K562 (cell line): ENCODE measurements around the gene MAN2B1. TPM values are rescaled to one million over a fixed set of nuclear protein-coding genes. Genes with fewer than 3 reads are reported as not detected.
A peak's percentile ranks its signal among the peaks of the same experiment; 100 is the strongest.

Experiments used
- ATAC-seq: fragments of 200-7000 bp; cut with Tn5 transposase; 3 replicates; pipeline ENCODE4 v1.9.1; 2020; ENCODE audit warnings: moderate library complexity
- BruUV-seq: library from RNA; stranded (reverse); fragments of 400-500 nt; replicated peaks from 2 replicates; lab custom pipeline; 2021; lab: Mats Ljungman, UMichigan
- CTCF ChIA-PET: fragments of 300-600 bp; formaldehyde crosslinking; extraction: SDS; loops from one replicate; lab custom pipeline; 2021; ENCODE audit warnings: low intra/inter-chr PET ratio; lab: Yijun Ruan, JAX
- POLR2A ChIA-PET: fragments of 300-600, 350-650 bp; sonication (Branson Sonifier 250); formaldehyde crosslinking; extraction: SDS; loops from one replicate; lab custom pipeline; 2021; ENCODE audit warnings: antibody characterized with exemption, inconsistent platforms; lab: Yijun Ruan, JAX
- DNase-seq, 4 experiments: peaks; one replicate each; pipeline versions ENCODE4 v3.0.0 to v3.0.0-alpha.2; 2011 to 2018; ENCODE audit warnings: low spot score in 3 of 4, mixed read lengths in 3 of 4; ENCODE audit errors: extremely low read depth in 1 of 4
- FAIRE-seq: peaks from 2 replicates; lab custom pipeline; 2011; peaks lifted over from hg19 to GRCh38; lab: Jason Lieb, UNC
- H2AFZ ChIP-seq: 2 replicates; pipeline ENCODE4 v1.6.0; 2011; ENCODE audit warnings: low read depth, low read length, control low read depth, inconsistent platforms
- H3K27ac ChIP-seq: fragments of 200-600 bp; 3 replicates; pipeline ENCODE4 v1.8.0; 2011; ENCODE audit warnings: low read depth, mild to moderate bottlenecking, control low read depth, inconsistent platforms, low read length, moderate library complexity, mixed read lengths; ENCODE audit errors: extremely low read depth
- H3K27me3 ChIP-seq, 2 experiments: fragments of 300-600 bp in 1 of 2; 2 replicates in 1 of 2; 3 replicates in 1 of 2; pipeline versions ENCODE4 v1.6.0 to v1.8.0; 2011; ENCODE audit warnings: inconsistent platforms in 2 of 2, low read length in 2 of 2, mild to moderate bottlenecking in 1 of 2, mixed read lengths in 1 of 2, moderate library complexity in 1 of 2; ENCODE audit not compliant: control insufficient read depth in 2 of 2, insufficient read depth in 2 of 2
- H3K36me3 ChIP-seq: fragments of 300-600 bp; 3 replicates; pipeline ENCODE4 v1.8.0; 2011; ENCODE audit warnings: mild to moderate bottlenecking, low read length, inconsistent platforms; ENCODE audit not compliant: control insufficient read depth, insufficient read depth
- H3K4me1 ChIP-seq, 2 experiments: fragments of 200-600 bp in 1 of 2; replicated peaks in 1 of 2; 2 replicates in 1 of 2; 3 replicates in 1 of 2; pipeline versions ENCODE4 v1.5.1 to v1.8.0; 2011; ENCODE audit warnings: inconsistent platforms in 2 of 2, low read length in 2 of 2, mild to moderate bottlenecking in 1 of 2, mixed read lengths in 1 of 2, moderate library complexity in 1 of 2; ENCODE audit not compliant: control insufficient read depth in 2 of 2, insufficient read depth in 2 of 2
- H3K4me2 ChIP-seq: 2 replicates; pipeline ENCODE4 v1.6.1; 2011; ENCODE audit warnings: low read length, control low read depth, inconsistent platforms, mixed read lengths; ENCODE audit not compliant: insufficient read depth
- H3K4me3 ChIP-seq: fragments of 200-600 bp; sonication (generic), shearing (Covaris generic); 2 replicates; pipeline ENCODE4 v1.5.1; 2016; ENCODE audit warnings: control low read depth, inconsistent platforms
- H3K79me2 ChIP-seq: fragments of 200-600 bp; 3 replicates; pipeline ENCODE4 v1.8.0; 2011; ENCODE audit warnings: low read length, inconsistent platforms; ENCODE audit not compliant: control insufficient read depth, insufficient read depth
- H3K9ac ChIP-seq, 2 experiments: 2 replicates each; pipeline versions ENCODE4 v1.6.0 to v1.6.1; 2011; ENCODE audit warnings: low read depth in 2 of 2, low read length in 2 of 2, control low read depth in 1 of 2, inconsistent platforms in 1 of 2, mild to moderate bottlenecking in 1 of 2, mixed read lengths in 1 of 2; ENCODE audit not compliant: insufficient read depth in 1 of 2
- H3K9me1 ChIP-seq: one replicate; pipeline ENCODE4 v1.6.0; 2011; ENCODE audit warnings: inconsistent platforms, mild to moderate bottlenecking, low read length, moderate library complexity; ENCODE audit not compliant: control insufficient read depth, insufficient read depth
- H3K9me3 ChIP-seq: replicated peaks from 2 replicates; pipeline ENCODE4 v1.5.1; 2011; ENCODE audit warnings: low read depth, low read length, inconsistent platforms; ENCODE audit not compliant: control insufficient read depth, insufficient read depth
- H4K20me1 ChIP-seq: replicated peaks from 2 replicates; pipeline ENCODE4 v1.6.1; 2011; ENCODE audit warnings: low read length, inconsistent platforms, mixed read lengths; ENCODE audit not compliant: control insufficient read depth, insufficient read depth
- GATAD2B ChIP-seq: fragments of 450-650 bp; IDR thresholded peaks from 2 replicates; pipeline ENCODE4 v1.6.1; 2017; ENCODE audit warnings: mild to moderate bottlenecking, borderline replicate concordance
- IFI16 ChIP-seq: fragments of 250-450 bp; sonication (Bioruptor Pico); IDR thresholded peaks from 2 replicates; pipeline ENCODE4 v2.1.2; 2022; ENCODE audit warnings: mild to moderate bottlenecking, inconsistent platforms
- WGBS: fragments of 100-300 bp; shearing (Covaris generic); methylation state at CpG from one replicate; pipeline ENCODE4 v1.1.6; 2016; ENCODE audit warnings: low coverage, mixed read lengths; ENCODE audit not compliant: insufficient coverage; ENCODE audit errors: missing lambda C conversion rate; 5-methylcytosine and 5-hydroxymethylcytosine counted together
- in situ Hi-C: fragments of 300-500 bp; cut with MboI; formaldehyde crosslinking; loops from 4 replicates; pipeline ENCODE4 v1.15.0; 2018; ENCODE audit warnings: inconsistent platforms, mixed read lengths
- intact Hi-C: fragments of 100-400 bp; cut with micrococcal nuclease; formaldehyde crosslinking; loops from 2 replicates; pipeline ENCODE4 v1.14.2; 2022
- polyA plus RNA-seq, 8 experiments: library from polyadenylated mRNA; depleted of rRNA in 4 of 8; stranded (reverse) in 5 of 8; unstranded in 3 of 8; fragments of >200 nt; fragmentation: Nextera tagmentation in 2 of 8; fragmentation: Illumina TruSeq in 1 of 8; extraction: Ambion mirVana in 2 of 8; extraction: Trizol in 1 of 8; gene quantifications; 2 replicates each; pipeline versions ENCODE4 v1.2.1 to v1.2.3, GENCODE V29; 2011 to 2014; ENCODE audit warnings: inconsistent platforms in 1 of 8, missing spikeins in 1 of 8
- total RNA-seq, 7 experiments: library from RNA; depleted of rRNA in 6 of 7; stranded (reverse); fragments of >200 nt in 6 of 7; fragmentation: Illumina TruSeq in 2 of 7; extraction: Trizol in 2 of 7; gene quantifications; 2 replicates each; pipeline versions ENCODE4 v1.2.1 to v1.2.3, GENCODE V29; 2011 to 2021; ENCODE audit warnings: low replicate concordance in 1 of 7
- TF ChIP-seq, protein P1 (sequence below), 2 experiments: fragments of 450-650 bp; formaldehyde crosslinking in 1 of 2; IDR thresholded peaks; 2 replicates each; pipeline versions ENCODE4 v1.4.0 to v1.6.1; 2014 to 2020; ENCODE audit warnings: mild to moderate bottlenecking in 2 of 2, borderline replicate concordance in 1 of 2, low read depth in 1 of 2

The MAN2B1 gene
- total and polyA plus RNA-seq, 9 of the 15 experiments (the other 6 are each of a cell fraction or from before 2014, with no cell fraction given) = 0.59 to 33.8 (median 11.4) TPM

DNA sequence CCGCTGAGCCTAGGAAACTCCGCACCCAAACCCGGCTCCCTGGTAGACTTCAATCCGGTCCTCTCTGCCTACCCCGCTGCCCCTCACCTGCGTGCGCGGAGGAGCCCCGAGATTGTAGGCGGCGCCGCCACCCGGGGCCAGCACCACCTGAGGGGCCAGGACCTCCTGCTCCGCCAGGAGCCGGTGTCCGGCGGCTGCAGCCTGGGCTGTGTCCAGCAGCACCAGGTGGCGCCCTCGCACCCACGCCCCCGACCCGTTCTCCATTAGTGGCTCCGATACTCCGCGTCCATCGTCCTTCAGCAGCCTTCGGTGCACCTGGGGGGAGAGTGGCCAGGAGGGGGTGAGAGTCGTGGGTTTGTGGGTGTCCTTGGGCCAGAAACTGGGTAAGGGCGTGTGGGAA, 18.5 kb downstream of the MAN2B1 start:
- no peaks in the 10 kb centered on the region; the same call in 2 of the 3 replicates for H3K36me3 ChIP-seq
- peak overlapping the region; percentile 48 for H3K4me3 ChIP-seq
- no peak overlapping the region; the same call in 2 of the 3 replicates for H3K27ac ChIP-seq
- H4K20me1 ChIP-seq = no peaks in the 10 kb centered on the region
- H3K79me2 ChIP-seq = no peaks in the 10 kb centered on the region
- H3K27me3 ChIP-seq = no peaks in the 10 kb centered on the region
- in situ Hi-C loops = no loop called here
- BruUV-seq = no TSS peak
- FAIRE-seq (no peak), ATAC-seq (peak; percentile 80), DNase-seq (peak; percentile 53 to 55 (median 54))
- H3K9me1 ChIP-seq = no peaks in the 10 kb centered on the region
- H3K4me1 ChIP-seq = peaks cover 4 to 27% of the 10 kb centered on the region in 2 experiments; a peak in 4 of 5 replicates
- peak overlapping the region; percentile 66 for H2AFZ ChIP-seq
- ChIA-PET CTCF (no interaction called here), POLR2A (no interaction called here)
- intact Hi-C loops = no loop called here
- H3K9me3 ChIP-seq = no peaks in the 10 kb centered on the region
- WGBS = 53% methylated on average over 17 of the region's 29 CpGs
- peak overlapping the region in 1 of 2 experiments; percentile 41; a peak in 2 of 4 replicates for H3K9ac ChIP-seq
- peak overlapping the region; percentile 71 for H3K4me2 ChIP-seq
- TF ChIP-seq IFI16 (no peak), GATAD2B (no peak)
- TF ChIP-seq, protein P1, sequence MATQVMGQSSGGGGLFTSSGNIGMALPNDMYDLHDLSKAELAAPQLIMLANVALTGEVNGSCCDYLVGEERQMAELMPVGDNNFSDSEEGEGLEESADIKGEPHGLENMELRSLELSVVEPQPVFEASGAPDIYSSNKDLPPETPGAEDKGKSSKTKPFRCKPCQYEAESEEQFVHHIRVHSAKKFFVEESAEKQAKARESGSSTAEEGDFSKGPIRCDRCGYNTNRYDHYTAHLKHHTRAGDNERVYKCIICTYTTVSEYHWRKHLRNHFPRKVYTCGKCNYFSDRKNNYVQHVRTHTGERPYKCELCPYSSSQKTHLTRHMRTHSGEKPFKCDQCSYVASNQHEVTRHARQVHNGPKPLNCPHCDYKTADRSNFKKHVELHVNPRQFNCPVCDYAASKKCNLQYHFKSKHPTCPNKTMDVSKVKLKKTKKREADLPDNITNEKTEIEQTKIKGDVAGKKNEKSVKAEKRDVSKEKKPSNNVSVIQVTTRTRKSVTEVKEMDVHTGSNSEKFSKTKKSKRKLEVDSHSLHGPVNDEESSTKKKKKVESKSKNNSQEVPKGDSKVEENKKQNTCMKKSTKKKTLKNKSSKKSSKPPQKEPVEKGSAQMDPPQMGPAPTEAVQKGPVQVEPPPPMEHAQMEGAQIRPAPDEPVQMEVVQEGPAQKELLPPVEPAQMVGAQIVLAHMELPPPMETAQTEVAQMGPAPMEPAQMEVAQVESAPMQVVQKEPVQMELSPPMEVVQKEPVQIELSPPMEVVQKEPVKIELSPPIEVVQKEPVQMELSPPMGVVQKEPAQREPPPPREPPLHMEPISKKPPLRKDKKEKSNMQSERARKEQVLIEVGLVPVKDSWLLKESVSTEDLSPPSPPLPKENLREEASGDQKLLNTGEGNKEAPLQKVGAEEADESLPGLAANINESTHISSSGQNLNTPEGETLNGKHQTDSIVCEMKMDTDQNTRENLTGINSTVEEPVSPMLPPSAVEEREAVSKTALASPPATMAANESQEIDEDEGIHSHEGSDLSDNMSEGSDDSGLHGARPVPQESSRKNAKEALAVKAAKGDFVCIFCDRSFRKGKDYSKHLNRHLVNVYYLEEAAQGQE (IDR thresholded peaks at IDR 0.05; ENCODE audit: borderline replicate concordance) = peak; percentile 47; the same call in 1 of the 2 replicates
- TF ChIP-seq, protein P1 (CRISPR knock-in tag; IDR thresholded peaks at IDR 0.05; ENCODE audit: low read depth) = no peak
